ENCODE results near the gene CAMK1D.
A peak's percentile ranks its signal among the peaks of the same experiment; 100 is the strongest.

The CAMK1D gene

DNA sequence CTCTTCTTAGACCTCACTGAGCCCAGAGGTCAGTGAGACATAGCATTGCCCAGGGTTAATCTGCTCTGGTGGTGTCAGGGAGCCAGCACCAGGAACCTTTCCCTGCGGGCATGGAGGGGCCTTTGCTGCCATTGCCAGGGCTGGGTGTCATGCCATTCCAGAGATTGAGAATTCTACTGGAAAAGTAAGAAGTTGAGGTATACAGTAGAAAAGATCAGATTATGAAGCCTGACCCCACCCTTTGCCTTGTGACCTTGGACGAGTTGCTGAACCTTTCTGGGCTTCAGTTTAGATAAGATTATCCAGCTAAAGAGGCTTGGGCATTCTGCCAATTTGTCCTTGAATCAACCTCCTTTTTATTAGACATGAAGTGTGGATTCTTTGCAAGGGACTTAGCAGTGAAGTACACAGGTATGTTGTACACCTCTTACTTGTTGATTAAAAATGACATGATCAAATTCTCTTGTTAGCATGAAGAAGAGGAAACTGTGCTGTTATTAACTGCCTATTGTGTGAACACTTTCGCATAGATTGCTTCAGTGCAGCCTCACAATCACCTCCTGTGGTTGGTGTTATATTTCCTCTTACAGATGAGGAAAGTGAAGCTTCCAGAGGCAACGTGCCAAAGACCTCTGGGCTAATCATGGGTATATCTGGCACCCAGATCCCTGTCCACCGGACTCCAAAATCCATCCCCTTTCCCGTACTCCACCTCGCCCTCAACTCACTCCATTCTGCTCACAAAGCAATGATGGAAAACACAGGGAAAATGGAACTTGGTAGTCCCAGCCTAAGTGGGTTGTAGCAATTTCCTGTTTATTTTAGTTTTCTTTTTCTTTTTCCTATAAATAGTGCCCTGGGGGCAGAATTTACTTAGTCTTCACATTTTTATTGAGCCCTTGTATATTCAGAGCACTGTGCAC, 151.3 kb downstream of the CAMK1D start:
- peak; percentile 12 to 47 for DNase-seq

DNA sequence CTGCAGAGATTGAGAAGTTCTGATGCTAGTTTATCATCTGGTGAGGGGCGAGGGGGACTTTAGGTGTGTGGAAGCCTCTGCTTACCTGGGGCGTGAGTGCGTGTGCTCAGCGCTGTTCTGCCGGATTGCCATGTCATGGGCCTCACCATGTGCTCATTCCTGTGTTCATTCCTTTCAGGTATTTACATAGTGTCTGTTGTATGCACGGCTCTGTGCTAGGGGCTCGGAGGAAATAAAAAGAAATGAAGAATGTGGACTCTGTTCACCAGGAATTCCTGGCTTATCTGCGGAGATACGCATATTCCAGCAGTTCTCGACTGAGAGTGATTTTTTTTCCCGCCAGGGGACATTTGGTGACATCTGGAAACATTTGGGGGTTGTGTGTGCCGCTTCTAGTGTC, 152.0 kb downstream of the CAMK1D start:
- no peak for DNase-seq

DNA sequence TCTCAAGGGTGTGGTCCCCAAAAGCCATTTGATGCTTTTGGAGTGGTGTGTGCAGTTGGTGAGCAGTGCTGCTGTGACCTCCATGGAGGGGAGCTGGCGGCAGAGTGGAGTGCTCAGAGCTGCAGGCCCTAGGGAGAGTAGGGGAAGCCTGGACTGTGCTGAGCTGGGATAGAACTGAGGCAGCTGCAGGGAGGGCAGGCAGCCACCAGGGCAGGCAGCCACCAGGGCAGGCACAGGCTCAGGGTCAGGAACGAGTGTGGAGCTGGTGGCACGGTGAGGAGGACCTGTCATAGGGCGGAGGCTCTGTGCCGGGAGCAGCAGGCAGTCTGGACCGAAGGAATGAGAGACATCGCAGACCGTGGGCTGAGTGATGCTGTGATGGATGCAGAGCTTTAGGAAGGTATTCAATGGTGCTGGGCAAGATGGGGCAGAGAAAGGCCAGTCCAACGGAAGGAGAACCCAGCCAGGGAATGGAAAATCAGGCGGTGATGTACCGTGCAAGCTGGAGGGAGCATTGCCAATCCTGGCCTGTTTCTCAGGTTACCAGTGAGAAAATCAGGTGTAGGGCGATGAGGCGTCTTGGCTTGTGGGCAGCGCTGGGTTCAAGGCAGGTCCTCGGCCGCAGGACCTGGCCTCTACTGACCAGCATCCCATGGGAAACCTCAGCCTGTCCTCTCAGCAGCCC, 152.6 kb downstream of the CAMK1D start:
- no peak for DNase-seq

DNA sequence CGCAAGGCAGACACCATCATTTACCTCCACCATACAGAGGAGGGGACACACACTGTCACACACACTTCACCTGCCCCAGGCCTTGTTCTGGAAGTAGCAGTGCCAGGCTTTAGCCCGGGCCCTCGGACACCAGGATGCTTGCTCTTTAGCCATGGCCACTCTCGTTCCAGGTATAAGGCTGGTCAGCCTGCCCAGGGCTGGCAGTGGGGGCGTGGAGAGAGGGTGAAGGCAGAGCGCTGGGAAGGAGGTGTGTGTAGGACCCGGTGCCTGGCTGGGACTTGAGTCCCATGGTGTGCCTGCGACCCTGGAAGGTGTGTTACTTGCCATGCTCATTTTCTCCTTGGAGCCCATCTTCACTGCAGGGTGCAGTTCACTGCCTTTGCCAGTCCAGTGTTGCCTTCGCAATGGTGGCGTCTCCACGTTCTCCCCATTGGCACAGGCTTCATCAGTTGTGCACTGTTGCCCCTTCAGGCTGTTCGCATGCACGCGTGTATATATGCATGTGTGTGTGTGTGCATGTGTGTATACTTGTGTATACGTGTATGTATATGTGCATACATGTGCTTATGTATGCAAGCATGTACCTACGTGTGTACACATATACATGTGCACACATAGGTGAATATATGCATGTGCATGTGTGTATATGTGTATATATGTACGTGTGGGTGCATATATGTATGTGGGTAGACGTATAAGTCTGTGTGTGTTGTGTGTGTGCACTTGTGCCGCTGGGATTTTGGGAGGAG, 153.4 kb downstream of the CAMK1D start:
- no peak for DNase-seq

DNA sequence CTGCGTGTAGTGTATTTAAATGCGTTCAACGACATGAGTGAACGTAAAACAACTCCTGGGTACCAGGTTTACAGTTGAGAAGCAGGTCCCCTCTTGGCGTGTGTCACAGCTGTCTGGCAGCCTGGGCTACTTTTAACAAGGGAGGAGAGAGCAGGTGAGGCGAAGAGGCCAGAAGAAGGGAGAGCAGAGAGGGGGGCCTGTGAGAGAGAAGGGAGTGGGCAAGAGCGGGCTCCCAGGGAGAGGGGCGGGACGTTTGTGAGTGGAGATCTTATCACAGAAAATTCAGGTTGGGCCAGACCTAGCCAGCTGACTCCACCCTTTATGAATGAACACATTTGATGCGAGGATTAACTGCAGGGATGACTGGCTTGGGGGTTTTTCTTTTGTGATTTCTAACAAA, 154.0 kb downstream of the CAMK1D start:
- DNase-seq: no peak

DNA sequence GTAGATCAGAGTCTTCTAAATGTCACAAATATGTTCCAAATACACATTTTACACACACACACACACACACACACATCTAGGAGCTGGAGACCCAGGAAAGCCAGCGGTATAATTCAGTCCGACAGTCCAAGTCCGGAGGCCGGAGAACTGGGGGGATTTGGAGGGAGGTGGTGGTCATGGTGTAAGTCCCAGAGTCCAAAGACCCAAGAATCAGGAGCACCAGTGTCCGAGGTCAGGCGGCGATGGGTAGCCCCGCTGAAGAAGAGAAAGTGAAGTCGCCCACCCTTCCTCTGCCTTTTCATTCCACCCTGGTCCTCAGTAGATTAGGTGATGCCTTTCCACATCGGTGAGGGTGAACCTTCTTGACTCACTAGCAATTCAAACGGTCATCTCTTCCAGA, 154.8 kb downstream of the CAMK1D start:
- no peak for DNase-seq

DNA sequence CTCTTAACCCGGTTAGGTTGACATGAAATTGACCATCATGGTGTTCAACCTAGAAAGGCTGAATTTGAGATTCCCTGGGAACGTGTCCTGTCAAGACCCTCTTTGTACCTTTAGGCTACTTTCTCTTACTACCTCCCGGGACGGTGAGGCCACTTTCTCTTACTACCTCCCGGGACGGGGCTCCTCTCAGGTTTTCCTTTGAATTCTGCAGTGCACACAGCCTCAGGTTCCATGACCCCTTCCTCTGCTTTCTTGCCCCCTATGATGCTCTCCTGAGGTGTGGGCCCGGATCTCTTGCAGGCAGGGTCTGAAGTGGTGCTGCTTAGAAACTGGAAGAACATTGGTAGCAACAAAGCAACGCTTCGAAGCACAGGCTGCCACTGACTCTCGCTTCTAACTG, 155.3 kb downstream of the CAMK1D start:
- DNase-seq: no peak

DNA sequence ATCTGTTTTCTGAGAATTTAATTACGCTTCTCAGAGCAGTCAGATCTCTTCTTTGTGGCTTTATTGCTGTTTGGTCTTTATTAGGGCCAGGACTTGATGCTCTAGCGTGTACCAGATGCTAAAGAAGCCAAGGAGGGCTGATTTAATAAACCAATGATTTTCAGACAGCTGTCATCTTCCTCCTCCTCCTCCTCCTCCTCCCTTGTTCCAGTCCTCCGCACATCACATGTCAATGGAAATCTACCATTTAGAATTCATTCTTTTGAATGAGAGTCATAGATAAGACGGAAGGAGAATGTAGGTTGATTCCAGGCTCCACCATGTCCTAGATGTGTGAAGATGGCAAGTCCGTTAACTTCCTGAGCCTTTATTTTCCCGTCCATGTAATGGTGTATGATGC, 156.3 kb downstream of the CAMK1D start:
- DNase-seq: no peak

DNA sequence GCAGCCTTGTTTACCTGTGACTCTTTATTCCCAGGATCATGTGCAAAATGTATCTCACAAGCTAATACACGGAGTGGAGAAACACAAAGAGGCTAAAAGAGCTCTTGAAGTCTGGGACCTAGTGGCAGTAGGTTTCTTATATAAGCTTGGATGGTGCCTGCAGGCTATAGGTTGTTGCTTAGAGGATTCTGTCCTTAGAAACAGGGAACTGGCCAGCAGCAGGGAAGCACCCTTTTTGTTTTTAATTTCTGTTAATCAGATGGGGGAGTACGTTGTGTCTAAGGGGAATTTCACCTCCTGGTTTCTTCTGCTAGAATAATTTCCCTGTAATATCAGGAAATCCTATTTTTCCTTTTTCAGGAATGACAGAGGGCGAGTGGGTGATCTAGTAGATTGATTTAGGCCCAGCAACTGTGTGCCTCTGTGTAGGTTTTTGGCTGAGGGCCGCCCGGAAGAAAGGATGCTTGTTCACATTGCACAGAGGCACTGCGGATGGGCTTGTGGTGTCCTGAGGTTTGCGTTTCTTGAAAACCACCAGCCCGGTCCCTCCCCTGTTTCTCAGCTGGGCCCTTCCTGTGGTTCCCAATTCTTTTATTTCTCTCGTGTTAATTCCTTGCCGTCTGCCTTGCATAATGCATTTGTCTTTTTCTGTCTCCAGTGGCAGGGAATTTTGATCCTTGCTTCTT, 158.0 kb downstream of the CAMK1D start:
- DNase-seq: no peak

DNA sequence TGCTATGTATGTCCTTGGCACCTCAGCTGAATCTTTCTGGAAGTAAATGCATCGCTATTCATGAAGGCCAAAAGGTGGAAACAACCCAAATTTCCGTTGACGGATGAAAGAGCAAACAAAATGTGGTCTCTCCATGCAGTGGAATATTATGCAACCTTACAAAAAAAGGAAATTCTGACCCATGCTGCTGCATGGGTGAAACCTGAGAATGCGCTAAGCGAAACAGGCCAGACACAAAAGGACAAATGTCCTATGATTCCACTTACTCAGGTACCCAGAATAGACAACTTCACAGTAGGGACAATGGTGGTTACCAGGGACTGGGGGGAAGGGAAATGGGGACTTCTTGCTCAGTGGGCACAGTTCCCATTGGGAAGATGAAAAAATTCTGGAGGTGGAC, 158.8 kb downstream of the CAMK1D start:
- no peak for DNase-seq

DNA sequence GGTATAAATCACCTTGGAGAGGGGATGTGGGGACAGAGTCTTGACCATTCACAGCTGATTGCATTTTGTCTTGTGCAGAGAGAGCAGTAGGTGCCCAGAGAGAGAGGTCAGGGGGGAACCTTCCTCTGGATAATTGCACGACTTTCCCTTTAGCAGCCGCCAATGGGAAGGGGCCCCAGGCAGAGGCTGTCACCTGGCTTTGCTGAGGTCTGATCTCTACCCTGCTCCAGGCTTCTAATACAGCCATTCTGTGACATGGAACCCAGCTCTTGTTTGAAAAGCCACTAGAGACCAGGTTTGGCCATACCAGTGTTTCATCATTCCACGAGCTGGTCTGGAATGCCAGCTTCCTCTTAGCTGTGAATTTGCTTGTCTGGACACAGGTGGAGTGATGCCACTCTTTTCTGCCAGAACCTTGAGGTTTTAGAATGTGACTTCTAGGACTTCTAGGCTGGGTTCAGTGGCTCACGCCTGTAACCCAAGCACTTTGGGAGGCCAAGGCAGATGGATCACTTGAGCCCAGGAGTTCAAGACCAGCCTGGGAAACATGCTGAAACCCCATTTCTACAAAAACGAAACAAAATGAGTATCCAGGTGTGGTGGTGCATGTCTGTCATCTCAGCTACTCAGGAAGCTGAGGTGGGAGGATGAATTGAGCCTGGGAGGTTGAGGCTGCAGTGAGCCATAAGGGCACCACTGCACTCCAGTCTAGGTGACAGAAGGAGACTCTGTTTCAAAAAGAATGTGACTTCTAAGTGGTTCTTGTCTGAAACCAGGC, 159.9 kb downstream of the CAMK1D start:
- no peak for DNase-seq

DNA sequence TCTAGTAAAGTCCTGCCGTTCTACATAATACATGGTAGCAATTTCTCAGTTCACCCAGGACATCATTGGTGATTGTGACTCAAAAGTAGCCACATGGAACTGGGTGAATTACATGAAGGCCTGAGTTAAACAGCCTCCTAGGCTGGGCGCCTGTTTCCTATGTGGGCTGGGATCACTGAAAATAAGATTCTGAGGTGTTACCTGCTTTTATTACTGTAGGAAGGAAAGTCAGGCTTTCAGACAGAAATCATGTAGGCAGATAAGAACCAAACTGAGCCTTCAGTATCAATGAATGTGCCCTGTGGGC, 160.4 kb downstream of the CAMK1D start:
- DNase-seq: no peak

DNA sequence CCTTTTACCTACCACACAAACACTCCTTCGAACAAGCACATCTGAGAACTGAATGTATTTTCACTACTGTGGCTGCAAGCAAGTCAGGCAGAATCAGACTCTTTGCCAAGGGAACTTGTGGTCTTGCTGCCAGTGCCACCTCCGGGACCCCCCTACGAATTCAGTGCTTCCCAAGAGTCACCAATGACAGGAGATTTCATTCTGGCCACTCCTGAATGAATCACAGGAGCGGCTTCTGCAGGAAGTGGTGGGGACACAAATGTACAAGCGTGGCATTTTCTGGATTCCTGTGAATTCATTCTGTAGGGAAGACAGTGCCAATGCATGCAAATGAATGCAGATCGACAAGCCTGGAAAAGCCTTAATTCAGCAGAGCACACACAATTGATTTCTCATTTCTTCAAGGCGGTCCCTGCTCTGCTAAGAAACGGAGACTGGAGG, 161.2 kb downstream of the CAMK1D start:
- no peak for DNase-seq

DNA sequence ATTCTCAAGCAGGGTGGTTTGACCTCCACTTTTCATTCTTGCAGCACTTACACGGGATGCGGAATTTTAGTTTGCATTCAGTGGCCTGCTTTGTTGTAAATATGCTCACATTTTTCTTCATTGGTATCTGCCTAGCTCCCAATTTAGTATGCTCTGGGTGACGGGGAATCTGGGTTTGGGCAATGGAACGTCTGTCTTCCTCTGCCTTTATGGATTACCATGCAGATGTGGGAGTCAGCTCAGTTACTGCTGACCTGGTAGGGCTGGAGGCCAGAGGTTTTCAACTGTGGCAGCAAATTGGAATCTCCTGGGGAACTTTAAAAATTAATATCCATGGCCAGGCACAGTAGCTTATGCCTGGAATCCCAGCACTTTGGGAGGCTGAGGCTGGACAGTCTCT, 161.6 kb downstream of the CAMK1D start:
- no peak for DNase-seq

DNA sequence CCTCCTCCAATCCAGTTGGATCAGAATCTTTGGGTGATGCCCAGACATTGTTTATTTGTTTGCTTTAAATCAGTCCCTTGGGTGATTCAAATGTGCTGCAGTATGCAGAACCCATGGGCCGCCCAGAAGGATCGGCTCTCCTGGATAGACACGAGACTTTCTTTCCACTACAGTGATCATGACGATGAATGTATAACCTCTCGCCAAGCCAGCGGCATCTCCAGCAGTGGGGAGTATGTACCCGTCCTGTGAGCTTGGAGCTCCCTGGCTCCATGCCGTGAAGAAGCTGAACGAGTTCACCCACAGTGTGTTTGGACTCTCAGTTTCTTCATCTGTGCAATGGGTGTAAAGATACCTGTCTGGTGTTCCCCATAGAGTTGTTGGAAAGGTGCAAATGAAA, 162.3 kb downstream of the CAMK1D start:
- DNase-seq: no peak

DNA sequence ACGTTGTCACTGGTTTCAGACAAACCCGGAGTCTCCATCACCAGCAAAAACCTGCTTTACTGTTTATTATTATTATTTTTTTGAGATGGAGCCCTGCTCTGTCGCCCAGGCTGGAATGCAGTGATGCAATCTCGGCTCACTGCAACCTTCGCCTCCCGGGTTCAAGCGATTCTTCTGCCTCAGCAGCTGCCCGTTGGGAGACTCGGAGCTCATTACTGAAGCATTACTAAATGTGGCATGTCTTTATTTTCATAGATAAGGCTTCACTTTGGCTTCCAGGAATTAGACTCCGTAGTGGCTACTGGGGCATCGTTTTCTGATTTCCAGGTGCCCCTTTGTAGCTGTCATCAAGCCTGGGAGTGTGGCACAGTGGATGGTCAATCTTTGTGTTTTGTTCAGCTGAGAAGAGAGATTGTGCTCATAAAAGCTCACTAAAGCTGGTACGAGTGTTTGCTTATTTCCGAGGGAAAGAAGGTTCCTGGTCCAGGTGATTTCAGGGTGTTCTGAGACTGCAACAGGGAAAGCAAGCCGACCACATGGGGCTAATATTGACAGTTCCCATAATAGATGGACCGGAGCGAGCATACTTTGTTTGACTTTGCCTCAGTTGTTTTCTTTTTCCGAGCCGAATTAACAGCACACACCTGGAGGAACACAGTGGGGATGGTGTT, 163.1 kb downstream of the CAMK1D start:
- no peak for DNase-seq

DNA sequence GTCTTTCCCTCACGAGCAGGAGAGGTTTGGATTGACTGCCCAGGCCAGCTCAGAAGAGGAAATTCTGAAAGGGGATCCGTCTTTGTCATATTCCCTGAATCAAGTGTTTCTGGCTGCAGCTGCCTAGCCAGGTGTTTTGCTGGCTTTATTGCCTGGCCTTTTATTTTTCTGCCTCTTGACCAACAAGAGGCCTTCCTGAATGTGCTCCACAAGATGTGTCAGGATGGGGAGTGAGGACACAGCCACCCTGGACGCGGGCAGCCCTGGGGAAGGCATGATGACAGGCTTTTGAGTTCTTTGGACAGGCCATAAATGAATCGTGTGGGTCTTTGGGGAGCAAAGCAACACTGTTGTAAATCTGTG, 163.6 kb downstream of the CAMK1D start:
- DNase-seq: no peak

DNA sequence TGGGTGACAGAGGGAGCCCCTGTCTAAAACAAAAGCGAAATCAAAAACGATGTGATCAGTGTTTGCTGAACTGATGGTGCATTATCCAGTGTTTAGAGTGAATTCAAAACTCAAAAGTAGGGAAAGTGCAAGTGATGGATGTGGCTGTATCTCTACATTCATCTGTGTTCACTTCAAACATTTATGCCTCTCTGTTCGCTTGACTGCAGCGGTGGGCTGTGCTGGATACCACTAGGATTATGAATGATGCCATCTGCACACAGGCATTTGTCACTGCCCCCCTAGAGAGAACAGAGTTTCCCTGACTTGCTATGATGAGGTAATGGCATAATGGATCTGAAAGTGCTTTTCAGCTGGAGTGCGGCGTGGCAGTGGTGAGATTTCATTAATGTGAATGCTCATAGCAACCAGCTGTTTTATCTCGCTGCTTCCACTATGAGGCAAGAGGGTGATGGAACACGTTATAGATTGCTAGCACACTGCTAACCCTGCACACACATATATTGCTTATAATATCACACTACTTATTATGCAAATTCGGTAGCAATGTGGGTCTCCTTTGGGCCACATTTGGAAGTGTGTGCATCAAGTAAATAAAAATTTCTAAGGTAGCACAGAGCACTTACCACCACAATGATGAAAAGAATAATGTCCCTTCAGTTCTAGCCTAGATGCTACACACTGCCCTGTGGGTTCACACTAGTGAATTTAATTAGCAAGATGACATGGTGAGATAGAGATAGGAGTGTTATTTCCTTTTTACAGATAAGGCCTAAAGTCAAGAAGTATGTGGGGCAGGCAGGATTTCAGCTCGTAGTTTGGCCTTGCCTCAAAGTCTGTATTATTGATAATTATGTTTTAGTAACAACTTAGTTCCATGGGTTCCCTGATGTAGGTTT, 164.7 kb downstream of the CAMK1D start:
- no peak for DNase-seq

DNA sequence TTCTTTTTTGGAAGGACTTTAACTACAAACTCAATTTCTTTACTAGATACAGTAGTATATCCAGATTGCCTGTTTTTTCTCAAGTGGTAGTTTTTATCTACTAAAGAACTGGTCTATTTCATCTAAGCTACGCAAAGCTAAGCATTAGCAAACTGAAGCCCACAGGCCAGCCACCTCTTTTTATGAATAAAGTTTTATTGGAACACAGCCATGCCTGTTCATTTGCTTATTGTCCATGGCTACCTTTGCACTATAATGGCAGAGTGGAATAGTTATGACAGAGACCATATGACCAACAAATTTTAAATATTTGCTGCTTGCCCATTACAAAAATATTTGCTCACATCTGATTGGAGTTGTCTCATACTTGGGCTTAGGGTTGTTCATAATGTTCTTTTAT, 168.7 kb downstream of the CAMK1D start:
- no peak for DNase-seq

DNA sequence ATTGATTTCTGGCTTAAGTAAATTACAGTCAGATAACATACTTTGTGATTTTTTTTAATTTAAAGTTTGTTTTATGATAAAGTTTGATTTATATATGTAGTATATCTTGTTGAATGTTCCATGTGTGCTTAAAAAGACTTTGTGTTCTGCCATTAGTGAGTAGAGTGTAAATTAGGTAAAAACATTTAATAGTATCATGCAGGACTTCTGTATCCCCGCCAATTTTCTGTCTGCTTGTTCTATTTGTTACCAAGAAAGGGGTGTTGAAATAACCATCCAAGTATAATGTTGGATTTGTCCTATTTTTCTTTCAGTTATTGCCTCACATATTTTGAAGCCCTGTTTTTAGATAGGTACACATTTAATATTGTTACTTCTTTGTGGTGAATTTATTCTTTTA, 172.1 kb downstream of the CAMK1D start:
- no peak for DNase-seq

DNA sequence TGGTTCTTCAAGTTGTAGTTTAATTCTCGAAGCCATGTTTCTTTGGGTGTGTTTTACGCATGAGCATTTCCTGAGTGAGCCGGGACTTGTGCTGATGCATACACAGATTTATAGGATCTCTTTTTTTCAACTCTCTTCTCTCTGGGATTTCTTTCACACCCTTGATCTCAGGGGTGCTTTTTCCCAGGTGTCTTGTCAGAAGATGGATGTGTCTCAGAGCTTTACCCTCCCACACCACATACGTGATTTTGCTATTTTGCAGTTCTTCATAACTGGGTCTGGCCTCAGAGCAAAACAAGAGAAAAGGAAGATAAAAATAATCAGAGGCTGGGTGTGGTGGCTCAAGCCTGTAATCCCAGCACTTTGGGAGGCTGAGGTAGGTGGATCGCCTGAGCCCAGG, 177.0 kb downstream of the CAMK1D start:
- DNase-seq: no peak

All from Kasumi-1 (cell line).